SU-DHL-6 (cell line): ENCODE measurements around the gene DNAJC9.

Experiments used
- H2AFZ ChIP-seq: fragments of 200-600 bp; sonication (generic); 2 replicates; pipeline ENCODE4 v1.6.1; 2014; ENCODE audit warnings: low read depth, mild to moderate bottlenecking, moderate library complexity, mixed read lengths, antibody characterized with exemption, low read length; ENCODE audit not compliant: severe bottlenecking
- H3F3A ChIP-seq: fragments of 200-600 bp; shearing (Covaris generic); 2 replicates; pipeline ENCODE4 v1.6.0; 2016; ENCODE audit warnings: antibody characterized with exemption, mild to moderate bottlenecking; ENCODE audit not compliant: insufficient read depth
- H3K27ac ChIP-seq: fragments of 200-600 bp; sonication (generic); 2 replicates; pipeline ENCODE4 v1.5.1; 2016; ENCODE audit warnings: low read depth, mild to moderate bottlenecking, low read length, moderate library complexity, mixed read lengths
- H3K27me3 ChIP-seq: fragments of 200-600 bp; sonication (generic), shearing (Covaris generic); 2 replicates; pipeline ENCODE4 v1.6.0; 2014; ENCODE audit warnings: mild to moderate bottlenecking, low read length
- H3K36me3 ChIP-seq: fragments of 200-600 bp; sonication (generic); 2 replicates; pipeline ENCODE4 v1.6.1; 2014; ENCODE audit warnings: mild to moderate bottlenecking, low read length, mixed read lengths
- H3K4me2 ChIP-seq: fragments of 300-600, 200-600 bp; shearing (Covaris generic), sonication (generic); 2 replicates; pipeline ENCODE4 v1.6.0; 2014; ENCODE audit warnings: low read length, low read depth, mild to moderate bottlenecking; ENCODE audit not compliant: poor library complexity, severe bottlenecking
- H3K4me3 ChIP-seq: fragments of 200-600 bp; sonication (generic); 2 replicates; pipeline ENCODE4 v1.5.1; 2014; ENCODE audit warnings: antibody characterized with exemption, low read length, mild to moderate bottlenecking, mixed read lengths; ENCODE audit not compliant: insufficient read depth, poor library complexity, severe bottlenecking
- H3K79me2 ChIP-seq: fragments of 200-600 bp; sonication (generic); 2 replicates; pipeline ENCODE4 v1.6.1; 2014; ENCODE audit warnings: mild to moderate bottlenecking, low read length, moderate library complexity; ENCODE audit not compliant: insufficient read depth
- H3K9ac ChIP-seq: fragments of 200-600 bp; sonication (generic); 2 replicates; pipeline ENCODE4 v1.7.0; 2014; ENCODE audit warnings: mild to moderate bottlenecking, low read length
- H3K9me2 ChIP-seq: fragments of 200-600 bp; sonication (generic); replicated peaks from 2 replicates; pipeline ENCODE4 v1.6.1; 2014; ENCODE audit warnings: low read length; ENCODE audit not compliant: insufficient read depth
- H3K9me3 ChIP-seq: fragments of 200-600 bp; sonication (generic); 2 replicates; pipeline ENCODE4 v1.6.1; 2014; ENCODE audit warnings: low read length, mixed read lengths; ENCODE audit not compliant: insufficient read depth
- H4K20me1 ChIP-seq: fragments of 200-600 bp; sonication (generic); 2 replicates; pipeline ENCODE4 v1.6.1; 2014; ENCODE audit warnings: low read depth, mild to moderate bottlenecking, antibody characterized with exemption, low read length, moderate library complexity, mixed read lengths
- CTCF ChIP-seq: fragments of 200-600 bp; sonication (generic); IDR thresholded peaks from one replicate; pipeline ENCODE4 v1.5.1; 2017; ENCODE audit warnings: antibody characterized with exemption, mild to moderate bottlenecking, low read length, moderate library complexity; ENCODE audit not compliant: insufficient read depth, poor library complexity, severe bottlenecking
- EZH2phosphoT487 ChIP-seq: fragments of 200-600 bp; sonication (generic), shearing (Covaris generic); conservative IDR thresholded peaks from 2 replicates; pipeline ENCODE4 v1.6.1; 2018; ENCODE audit warnings: mild to moderate bottlenecking, antibody characterized with exemption, low read length, moderate library complexity, mixed read lengths

DNAJC9 gene

GRCh38 chr10:73287441-73287840 is 40.4 kb upstream of the DNAJC9 start:
- Histone ChIP-seq H4K20me1 (no peaks in the 10 kb centered on the region), H3K27me3 (no peaks in the 10 kb centered on the region), H3K27ac (no peak overlapping the region), H3K9ac (no peak overlapping the region), H3K9me2 (no peaks in the 10 kb centered on the region), H3K36me3 (peaks cover 2% of the 10 kb centered on the region; the same call in 1 of the 2 replicates), H3K4me3 (no peak overlapping the region), H3K9me3 (no peaks in the 10 kb centered on the region), H3K4me2 (no peak overlapping the region), H2AFZ (no peak overlapping the region), H3K79me2 (no peaks in the 10 kb centered on the region), H3F3A (no peaks in the 10 kb centered on the region)
- TF ChIP-seq CTCF (no peak), EZH2phosphoT487 (no peak)

GRCh38 chr10:73281097-73281496 is 34.0 kb upstream of the DNAJC9 start:
- Histone ChIP-seq H3K4me2 (no peak overlapping the region), H3K27ac (no peak overlapping the region), H3K9me3 (no peaks in the 10 kb centered on the region), H4K20me1 (no peaks in the 10 kb centered on the region), H3K79me2 (no peaks in the 10 kb centered on the region), H3K9me2 (no peaks in the 10 kb centered on the region), H3F3A (no peaks in the 10 kb centered on the region), H2AFZ (no peak overlapping the region), H3K27me3 (no peaks in the 10 kb centered on the region), H3K9ac (no peak overlapping the region), H3K36me3 (no peaks in the 10 kb centered on the region), H3K4me3 (no peak overlapping the region)
- TF ChIP-seq EZH2phosphoT487, result no peak
- no peak for TF ChIP-seq CTCF

GRCh38 chr10:73264423-73264822 is 17.4 kb upstream of the DNAJC9 start:
- Histone ChIP-seq H2AFZ (no peak overlapping the region), H3K9me3 (no peaks in the 10 kb centered on the region; the same call in 1 of the 2 replicates), H3K4me3 (no peak overlapping the region), H3F3A (no peaks in the 10 kb centered on the region), H3K36me3 (no peaks in the 10 kb centered on the region), H3K4me2 (no peak overlapping the region), H3K9me2 (no peaks in the 10 kb centered on the region), H3K79me2 (no peaks in the 10 kb centered on the region), H3K9ac (no peak overlapping the region), H3K27me3 (no peaks in the 10 kb centered on the region), H4K20me1 (no peaks in the 10 kb centered on the region), H3K27ac (no peak overlapping the region)
- no peak for TF ChIP-seq EZH2phosphoT487
- TF ChIP-seq CTCF, result no peak
